ENCODE results near the gene CRYBB2. TPM values are rescaled to one million over a fixed set of nuclear protein-coding genes. Genes with fewer than 3 reads are reported as not detected.
"Not testable (repeated sequence)": the region's sequence is repeated elsewhere in the genome, so short reads cannot be mapped to it uniquely, and the experiment has no call there.

CRYBB2 gene
- total RNA-seq, 1 donor from 2014 or later, result not detected

- no peak for DNase-seq
Observed at GRCh38 chr22:25199731-25200520, 19.5 kb upstream of the CRYBB2 start, which contains the start of gene CRYBB3. CRYBB3 (plus strand) TSS chr22:25199858; CDS start chr22:25201397, 1,539 bp downstream.

GRCh38 chr22:25200967-25201366 is 18.5 kb upstream of the CRYBB2 start:
- no peak for DNase-seq

- DNase-seq, result no peak
Observed at GRCh38 chr22:25201557-25202273, 17.7 kb upstream of the CRYBB2 start.

GRCh38 chr22:25202290-25202921 is 17.0 kb upstream of the CRYBB2 start:
- DNase-seq, result peak; percentile 81

GRCh38 chr22:25203082-25203481 is 16.4 kb upstream of the CRYBB2 start:
- DNase-seq, result no peak

GRCh38 chr22:25204547-25204946 is 14.9 kb upstream of the CRYBB2 start:
- not testable (repeated sequence) for DNase-seq

- DNase-seq, result no peak
Observed at GRCh38 chr22:25205847-25206246, 13.6 kb upstream of the CRYBB2 start.

- no peak for DNase-seq
Observed at GRCh38 chr22:25206998-25207397, 12.4 kb upstream of the CRYBB2 start.

GRCh38 chr22:25207553-25208157 is 11.8 kb upstream of the CRYBB2 start:
- no peak for DNase-seq

GRCh38 chr22:25208328-25208727 is 11.1 kb upstream of the CRYBB2 start:
- no peak for DNase-seq

GRCh38 chr22:25208743-25209505 is 10.5 kb upstream of the CRYBB2 start:
- no peak for DNase-seq

- DNase-seq, result no peak
Observed at GRCh38 chr22:25210793-25211192, 8.6 kb upstream of the CRYBB2 start.

GRCh38 chr22:25212337-25212736 is 7.1 kb upstream of the CRYBB2 start:
- DNase-seq, result peak; percentile 10

GRCh38 chr22:25213221-25213620 is 6.2 kb upstream of the CRYBB2 start:
- no peak for DNase-seq

GRCh38 chr22:25216230-25216629 is 3.2 kb upstream of the CRYBB2 start:
- no peak for DNase-seq

GRCh38 chr22:25219948-25220442 is 556 bp downstream of the CRYBB2 start:
- DNase-seq, result no peak

- DNase-seq, result no peak
Observed at GRCh38 chr22:25221790-25222189, 2.4 kb downstream of the CRYBB2 start.

GRCh38 chr22:25223269-25223850 is 3.9 kb downstream of the CRYBB2 start:
- DNase-seq, result no peak

- DNase-seq, result no peak
Observed at GRCh38 chr22:25228822-25229221, 9.4 kb downstream of the CRYBB2 start.

- not testable (repeated sequence) for DNase-seq
Observed at GRCh38 chr22:25230760-25231159, 11.3 kb downstream of the CRYBB2 start.

- no peak for DNase-seq
Observed at GRCh38 chr22:25232301-25232700, 12.9 kb downstream of the CRYBB2 start.

GRCh38 chr22:25233706-25234105 is 14.3 kb downstream of the CRYBB2 start:
- DNase-seq, result not testable (repeated sequence)
